ENCODE results near the gene FAM24B.
A peak's percentile ranks its signal among the peaks of the same experiment; 100 is the strongest.

The FAM24B gene, protein sequence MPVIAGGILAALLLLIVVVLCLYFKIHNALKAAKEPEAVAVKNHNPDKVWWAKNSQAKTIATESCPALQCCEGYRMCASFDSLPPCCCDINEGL

DNA sequence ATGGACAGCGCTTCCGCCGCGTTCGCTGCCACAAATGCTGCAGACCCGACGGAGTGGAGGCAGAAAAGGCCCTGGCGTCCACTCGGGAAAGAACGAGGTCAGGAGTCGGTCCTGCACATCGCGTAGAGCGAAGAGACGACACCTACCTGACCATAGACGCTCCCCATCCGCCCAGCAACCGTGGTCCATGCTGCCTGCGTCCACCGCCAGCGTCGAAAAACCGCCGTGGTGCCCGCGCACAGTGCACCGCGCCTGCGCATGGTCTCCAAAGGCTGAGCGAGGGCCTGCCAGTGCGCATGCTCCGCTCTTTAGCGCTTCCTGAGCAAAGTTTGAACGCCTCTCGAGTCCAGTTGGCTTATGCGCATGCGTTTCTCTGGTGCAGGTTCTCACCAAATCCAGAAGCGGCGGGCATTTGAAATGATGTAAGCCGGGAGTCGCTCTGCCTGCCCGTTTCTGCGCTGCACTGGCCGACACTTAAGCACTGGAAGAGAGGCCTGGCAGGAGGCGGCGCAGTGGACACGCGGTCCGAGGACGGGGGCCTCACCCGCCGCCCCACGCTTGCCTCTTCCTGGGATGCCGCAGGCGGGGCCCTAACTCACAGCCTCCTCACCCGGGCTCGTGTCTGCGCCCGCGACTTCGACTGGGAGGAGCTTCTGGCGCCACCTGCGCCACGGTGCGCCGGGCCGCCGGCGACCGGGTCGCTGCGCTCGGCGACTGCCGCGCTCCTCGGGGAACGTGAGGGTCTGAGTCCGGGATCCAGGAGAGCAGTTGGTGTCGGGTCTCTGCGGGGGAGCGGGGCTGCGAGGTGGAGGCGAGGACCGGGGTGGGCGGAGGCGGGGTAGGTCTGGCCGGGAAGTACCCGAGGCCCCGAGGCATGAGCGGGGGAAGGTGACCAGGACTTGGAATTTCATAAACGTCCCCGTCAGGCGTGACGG lies at the start of gene FAM24B:
Gene FAM24B (minus strand): TSS at position 243 of the 935 bp plus-strand sequence. CDS start 29,066 bp downstream, outside the sequence.
- ATAC-seq = peak; percentile 94
- TF ChIP-seq PPARA (CRISPR knock-in tag; IDR thresholded peaks at IDR 0.05; ENCODE audit: borderline replicate concordance) (no peak), PATZ1 (CRISPR knock-in tag; IDR thresholded peaks at IDR 0.05; ENCODE audit: borderline replicate concordance) (no peak), OSR1 (CRISPR knock-in tag; IDR thresholded peaks at IDR 0.05) (no peak), BACH2 (CRISPR knock-in tag; IDR thresholded peaks at IDR 0.05; ENCODE audit: borderline replicate concordance) (no peak), GLIS3 (CRISPR knock-in tag; IDR thresholded peaks at IDR 0.05) (no peak), ZNF565 (CRISPR knock-in tag; conservative IDR thresholded peaks at IDR 0.05; ENCODE audit: low read depth) (no peak)

DNA sequence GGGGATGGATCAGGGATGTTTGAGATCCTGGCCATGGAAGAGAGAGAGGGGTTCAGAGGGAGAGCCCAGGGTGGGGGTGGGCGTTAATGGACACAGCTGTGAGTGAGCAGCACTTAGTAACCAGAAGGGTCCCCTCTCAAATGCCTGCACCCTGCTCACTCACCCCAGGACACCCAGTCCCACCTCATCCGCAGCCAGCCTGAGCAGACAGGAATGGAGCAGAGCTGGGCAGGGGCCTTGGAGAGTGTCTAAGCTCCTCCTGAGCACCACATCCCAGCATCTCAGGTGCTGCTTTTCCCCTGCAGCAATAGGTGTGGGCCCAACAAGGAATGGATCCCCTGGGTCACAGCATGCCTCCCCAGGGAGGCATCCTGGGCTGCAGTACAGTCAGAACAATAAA lies 36.3 kb upstream of the FAM24B start:
- no peak for TF ChIP-seq ZC3H10 (CRISPR knock-in tag; IDR thresholded peaks at IDR 0.05)
- no peak for TF ChIP-seq TCF4 (CRISPR knock-in tag; IDR thresholded peaks at IDR 0.05; ENCODE audit: borderline replicate concordance)
- TF ChIP-seq ZNF565 (CRISPR knock-in tag; conservative IDR thresholded peaks at IDR 0.05; ENCODE audit: low read depth) = no peak
- TF ChIP-seq, protein P1, sequence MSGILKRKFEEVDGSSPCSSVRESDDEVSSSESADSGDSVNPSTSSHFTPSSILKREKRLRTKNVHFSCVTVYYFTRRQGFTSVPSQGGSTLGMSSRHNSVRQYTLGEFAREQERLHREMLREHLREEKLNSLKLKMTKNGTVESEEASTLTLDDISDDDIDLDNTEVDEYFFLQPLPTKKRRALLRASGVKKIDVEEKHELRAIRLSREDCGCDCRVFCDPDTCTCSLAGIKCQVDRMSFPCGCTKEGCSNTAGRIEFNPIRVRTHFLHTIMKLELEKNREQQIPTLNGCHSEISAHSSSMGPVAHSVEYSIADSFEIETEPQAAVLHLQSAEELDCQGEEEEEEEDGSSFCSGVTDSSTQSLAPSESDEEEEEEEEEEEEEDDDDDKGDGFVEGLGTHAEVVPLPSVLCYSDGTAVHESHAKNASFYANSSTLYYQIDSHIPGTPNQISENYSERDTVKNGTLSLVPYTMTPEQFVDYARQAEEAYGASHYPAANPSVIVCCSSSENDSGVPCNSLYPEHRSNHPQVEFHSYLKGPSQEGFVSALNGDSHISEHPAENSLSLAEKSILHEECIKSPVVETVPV (CRISPR knock-in tag; IDR thresholded peaks at IDR 0.05) = no peak
- TF ChIP-seq TOX (CRISPR knock-in tag; IDR thresholded peaks at IDR 0.05; ENCODE audit: borderline replicate concordance) = no peak
- TF ChIP-seq ESRRG (CRISPR knock-in tag; IDR thresholded peaks at IDR 0.05) = no peak
- no peak for TF ChIP-seq BACH2 (CRISPR knock-in tag; IDR thresholded peaks at IDR 0.05; ENCODE audit: borderline replicate concordance)
- no peak for TF ChIP-seq RARB (CRISPR knock-in tag; IDR thresholded peaks at IDR 0.05)
- no peak for TF ChIP-seq ZFP30 (CRISPR knock-in tag; IDR thresholded peaks at IDR 0.05)
- no peak for TF ChIP-seq PPARA (CRISPR knock-in tag; IDR thresholded peaks at IDR 0.05; ENCODE audit: borderline replicate concordance)
- no peak for TF ChIP-seq ISL1 (CRISPR knock-in tag; IDR thresholded peaks at IDR 0.05)
- ATAC-seq = no peak

DNA sequence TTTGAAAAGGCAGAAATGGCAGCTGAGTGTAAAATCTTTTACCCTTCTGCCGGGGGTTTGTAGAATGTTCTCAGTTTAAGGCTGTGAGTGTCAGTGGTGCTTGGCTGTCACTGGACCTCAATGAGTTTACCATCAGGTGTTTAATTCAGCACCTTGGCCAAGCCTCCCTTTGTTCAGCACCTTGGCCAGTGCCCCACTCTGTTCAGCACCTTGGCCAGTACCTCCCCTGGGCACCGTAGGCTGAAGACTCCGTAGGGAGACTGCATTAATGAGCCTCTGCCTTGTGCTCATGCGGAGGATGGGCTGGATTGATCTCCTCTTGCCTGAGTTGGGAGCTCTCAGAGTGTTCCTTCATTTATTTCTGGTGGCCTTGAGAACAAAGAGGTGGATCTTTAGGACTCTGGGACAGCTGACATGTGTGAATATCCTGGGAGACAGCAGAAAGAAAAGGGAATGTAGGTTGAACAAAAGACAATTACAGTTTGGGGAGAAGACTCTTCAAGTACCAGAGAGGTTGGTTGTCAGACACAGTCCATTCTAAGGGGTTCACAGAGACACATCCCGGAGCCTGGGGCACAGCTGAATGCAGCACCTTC lies 32.6 kb upstream of the FAM24B start:
- ATAC-seq = peak; percentile 84
- TF ChIP-seq BACH2 (CRISPR knock-in tag; IDR thresholded peaks at IDR 0.05; ENCODE audit: borderline replicate concordance) (no peak), SNAI2 (CRISPR knock-in tag; IDR thresholded peaks at IDR 0.05) (peak; percentile 99), ZNF70 (CRISPR knock-in tag; IDR thresholded peaks at IDR 0.05) (no peak), ARNTL (CRISPR knock-in tag; IDR thresholded peaks at IDR 0.05; ENCODE audit: borderline replicate concordance, low read depth) (no peak), RARB (CRISPR knock-in tag; IDR thresholded peaks at IDR 0.05) (peak; percentile 77; the same call in 1 of the 2 replicates), GLIS3 (CRISPR knock-in tag; IDR thresholded peaks at IDR 0.05) (peak; percentile 40; the same call in 1 of the 2 replicates), ESRRG (CRISPR knock-in tag; IDR thresholded peaks at IDR 0.05) (no peak), ZC3H10 (CRISPR knock-in tag; IDR thresholded peaks at IDR 0.05) (peak; percentile 92), CSDC2 (CRISPR knock-in tag; IDR thresholded peaks at IDR 0.05) (peak; percentile 99), ISL1 (CRISPR knock-in tag; IDR thresholded peaks at IDR 0.05) (peak; percentile 70), PATZ1 (CRISPR knock-in tag; IDR thresholded peaks at IDR 0.05; ENCODE audit: borderline replicate concordance) (no peak), PPARA (CRISPR knock-in tag; IDR thresholded peaks at IDR 0.05; ENCODE audit: borderline replicate concordance) (0 out of 2 replicates have a peak, but pooled peaks have one; percentile 57), ZFP30 (CRISPR knock-in tag; IDR thresholded peaks at IDR 0.05) (peak; percentile 60; the same call in 1 of the 2 replicates), TCF4 (CRISPR knock-in tag; IDR thresholded peaks at IDR 0.05; ENCODE audit: borderline replicate concordance) (no peak), TOX (CRISPR knock-in tag; IDR thresholded peaks at IDR 0.05; ENCODE audit: borderline replicate concordance) (peak; percentile 75; the same call in 1 of the 2 replicates), ZFP3 (CRISPR knock-in tag; IDR thresholded peaks at IDR 0.05) (peak; percentile 91), ZNF8 (CRISPR knock-in tag; IDR thresholded peaks at IDR 0.05) (no peak), OSR1 (CRISPR knock-in tag; IDR thresholded peaks at IDR 0.05) (0 out of 2 replicates have a peak, but pooled peaks have one; percentile 66), ZNF565 (CRISPR knock-in tag; conservative IDR thresholded peaks at IDR 0.05; ENCODE audit: low read depth) (peak; percentile 82; the same call in 1 of the 2 replicates), POU6F1 (CRISPR knock-in tag; IDR thresholded peaks at IDR 0.05; ENCODE audit: borderline replicate concordance, low read depth) (no peak; the same call in 1 of the 2 replicates)
- TF ChIP-seq, protein P2, sequence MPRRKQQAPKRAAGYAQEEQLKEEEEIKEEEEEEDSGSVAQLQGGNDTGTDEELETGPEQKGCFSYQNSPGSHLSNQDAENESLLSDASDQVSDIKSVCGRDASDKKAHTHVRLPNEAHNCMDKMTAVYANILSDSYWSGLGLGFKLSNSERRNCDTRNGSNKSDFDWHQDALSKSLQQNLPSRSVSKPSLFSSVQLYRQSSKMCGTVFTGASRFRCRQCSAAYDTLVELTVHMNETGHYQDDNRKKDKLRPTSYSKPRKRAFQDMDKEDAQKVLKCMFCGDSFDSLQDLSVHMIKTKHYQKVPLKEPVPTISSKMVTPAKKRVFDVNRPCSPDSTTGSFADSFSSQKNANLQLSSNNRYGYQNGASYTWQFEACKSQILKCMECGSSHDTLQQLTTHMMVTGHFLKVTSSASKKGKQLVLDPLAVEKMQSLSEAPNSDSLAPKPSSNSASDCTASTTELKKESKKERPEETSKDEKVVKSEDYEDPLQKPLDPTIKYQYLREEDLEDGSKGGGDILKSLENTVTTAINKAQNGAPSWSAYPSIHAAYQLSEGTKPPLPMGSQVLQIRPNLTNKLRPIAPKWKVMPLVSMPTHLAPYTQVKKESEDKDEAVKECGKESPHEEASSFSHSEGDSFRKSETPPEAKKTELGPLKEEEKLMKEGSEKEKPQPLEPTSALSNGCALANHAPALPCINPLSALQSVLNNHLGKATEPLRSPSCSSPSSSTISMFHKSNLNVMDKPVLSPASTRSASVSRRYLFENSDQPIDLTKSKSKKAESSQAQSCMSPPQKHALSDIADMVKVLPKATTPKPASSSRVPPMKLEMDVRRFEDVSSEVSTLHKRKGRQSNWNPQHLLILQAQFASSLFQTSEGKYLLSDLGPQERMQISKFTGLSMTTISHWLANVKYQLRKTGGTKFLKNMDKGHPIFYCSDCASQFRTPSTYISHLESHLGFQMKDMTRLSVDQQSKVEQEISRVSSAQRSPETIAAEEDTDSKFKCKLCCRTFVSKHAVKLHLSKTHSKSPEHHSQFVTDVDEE (CRISPR knock-in tag; IDR thresholded peaks at IDR 0.05) = peak; percentile 89
- TF ChIP-seq, protein P1 (CRISPR knock-in tag; IDR thresholded peaks at IDR 0.05) = no peak

Measured in SK-N-SH treated with all-trans-retinoic acid at 6 μM for 48 hours (cell line).